Subcutaneous abdominal adipose tissue (tissue), 5 donors: ENCODE data around the gene PLCB4.

Experiments
- H3K27ac ChIP-seq: one replicate; pipeline ENCODE4 v1.7.0; 2013; ENCODE audit warnings: low read depth, mild to moderate bottlenecking, inconsistent platforms, low read length, moderate library complexity
- H3K27me3 ChIP-seq, 5 donors: one replicate each; pipeline ENCODE4 v1.7.0; 2013; ENCODE audit warnings: low read length in 5 of 5, inconsistent platforms in 1 of 5; ENCODE audit not compliant: control insufficient read depth in 5 of 5, insufficient read depth in 4 of 5
- H3K36me3 ChIP-seq, 5 donors: one replicate each; pipeline ENCODE4 v1.7.0; 2013; ENCODE audit warnings: low read length in 5 of 5; ENCODE audit not compliant: control insufficient read depth in 5 of 5, insufficient read depth in 5 of 5
- H3K4me1 ChIP-seq, 5 donors: one replicate each; pipeline ENCODE4 v1.7.0; 2013; ENCODE audit warnings: low read length in 5 of 5, mild to moderate bottlenecking in 3 of 5, moderate library complexity in 1 of 5; ENCODE audit not compliant: control insufficient read depth in 5 of 5, insufficient read depth in 5 of 5
- H3K4me3 ChIP-seq, 5 donors: one replicate each; pipeline ENCODE4 v1.7.0; 2013; ENCODE audit warnings: low read length in 5 of 5, low read depth in 1 of 5
- H3K9ac ChIP-seq, 5 donors: one replicate each; pipeline ENCODE4 v1.7.0; 2013; ENCODE audit warnings: low read length in 5 of 5, mild to moderate bottlenecking in 4 of 5, moderate library complexity in 3 of 5
- H3K9me3 ChIP-seq, 5 donors: one replicate each; pipeline ENCODE4 v1.7.0; 2013; ENCODE audit warnings: low read length in 5 of 5; ENCODE audit not compliant: control insufficient read depth in 5 of 5
- donor health status: healthy.
- donor health status: healthy.
- donor health status: healthy.
- donor health status: healthy.
- donor health status: healthy.

PLCB4 gene

GRCh38 chr20:9467995-9468394 lies 399.1 kb downstream of the PLCB4 start:
- Histone ChIP-seq H3K36me3 (no peaks in the 10 kb centered on the region), H3K4me3 (no peak overlapping the region), H3K27me3 (no peaks in the 10 kb centered on the region), H3K27ac (no peak overlapping the region), H3K9ac (no peak overlapping the region), H3K4me1 (no peaks in the 10 kb centered on the region), H3K9me3 (no peaks in the 10 kb centered on the region)

- H3K4me3 ChIP-seq: no peak overlapping the region
- no peak overlapping the region for H3K27ac ChIP-seq
- H3K9me3 ChIP-seq: no peaks in the 10 kb centered on the region
- no peak overlapping the region for H3K9ac ChIP-seq
- H3K36me3 ChIP-seq: no peaks in the 10 kb centered on the region
- H3K4me1 ChIP-seq: no peaks in the 10 kb centered on the region
- no peaks in the 10 kb centered on the region for H3K27me3 ChIP-seq
Measured at GRCh38 chr20:9474835-9475415, 406.0 kb downstream of the PLCB4 start.

DNA sequence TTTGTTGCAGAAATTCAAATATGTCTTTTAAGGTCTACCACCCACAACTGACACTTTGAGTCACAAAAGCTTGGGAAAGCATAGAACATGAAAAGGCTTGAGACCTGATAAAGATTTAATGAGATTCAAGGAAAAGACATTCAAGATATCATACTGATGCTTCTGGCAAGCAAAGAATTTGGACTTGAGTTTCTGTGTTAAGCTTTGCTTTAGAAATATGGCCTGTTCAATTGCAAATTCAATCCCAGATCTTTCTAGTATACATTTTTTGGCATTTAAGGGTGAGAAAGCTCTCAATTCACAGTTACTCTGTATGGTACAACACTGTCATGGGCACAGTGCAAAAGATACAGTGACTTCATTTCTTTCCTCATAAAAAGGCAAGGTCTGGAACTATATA lies 406.6 kb downstream of the PLCB4 start:
- no peaks in the 10 kb centered on the region for H3K4me1 ChIP-seq
- no peaks in the 10 kb centered on the region for H3K9me3 ChIP-seq
- H3K27me3 ChIP-seq: no peaks in the 10 kb centered on the region
- H3K9ac ChIP-seq: no peak overlapping the region
- no peak overlapping the region for H3K4me3 ChIP-seq
- no peaks in the 10 kb centered on the region for H3K36me3 ChIP-seq
- H3K27ac ChIP-seq: no peak overlapping the region

DNA sequence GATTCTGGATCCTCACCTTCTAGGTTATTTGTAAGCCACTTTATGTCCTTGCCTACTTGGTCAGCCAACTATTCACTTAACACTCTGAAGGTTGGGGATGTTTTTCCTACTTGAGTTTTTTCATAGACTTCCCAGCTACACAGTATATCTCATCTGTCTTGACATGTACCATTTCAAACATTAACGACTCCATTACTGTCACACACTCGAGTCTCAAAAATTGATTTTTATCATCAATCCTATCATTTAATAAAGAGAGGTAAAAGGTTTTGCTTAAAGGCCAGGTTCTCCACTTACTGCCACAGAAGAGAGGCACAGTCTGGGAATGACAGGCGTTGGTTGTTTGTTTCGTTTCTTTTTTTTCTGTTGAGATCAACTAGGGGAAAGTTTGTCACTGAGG lies 407.3 kb downstream of the PLCB4 start:
- H3K27me3 ChIP-seq: no peaks in the 10 kb centered on the region
- no peak overlapping the region for H3K9ac ChIP-seq
- H3K4me1 ChIP-seq: no peaks in the 10 kb centered on the region
- H3K4me3 ChIP-seq: no peak overlapping the region
- no peaks in the 10 kb centered on the region for H3K36me3 ChIP-seq
- H3K27ac ChIP-seq: no peak overlapping the region
- no peaks in the 10 kb centered on the region for H3K9me3 ChIP-seq

GRCh38 chr20:9476637-9477036 lies 407.8 kb downstream of the PLCB4 start:
- Histone ChIP-seq H3K9ac (no peak overlapping the region), H3K36me3 (no peaks in the 10 kb centered on the region), H3K4me3 (no peak overlapping the region), H3K27ac (no peak overlapping the region), H3K27me3 (no peaks in the 10 kb centered on the region), H3K9me3 (no peaks in the 10 kb centered on the region), H3K4me1 (peaks cover 0 to 4% (median 0%) of the 10 kb centered on the region in 5 donors)

GRCh38 chr20:9478771-9479170 lies 409.9 kb downstream of the PLCB4 start:
- H3K36me3 ChIP-seq: no peaks in the 10 kb centered on the region
- no peak overlapping the region for H3K4me3 ChIP-seq
- H3K27ac ChIP-seq: no peak overlapping the region
- H3K27me3 ChIP-seq: no peaks in the 10 kb centered on the region
- no peak overlapping the region for H3K9ac ChIP-seq
- peaks cover 0 to 7% (median 0%) of the 10 kb centered on the region in 5 donors for H3K4me1 ChIP-seq
- H3K9me3 ChIP-seq: no peaks in the 10 kb centered on the region

- Histone ChIP-seq H3K27ac (no peak overlapping the region), H3K36me3 (no peaks in the 10 kb centered on the region), H3K4me3 (no peak overlapping the region), H3K4me1 (peaks cover 0 to 7% (median 0%) of the 10 kb centered on the region in 5 donors), H3K9ac (no peak overlapping the region), H3K9me3 (no peaks in the 10 kb centered on the region), H3K27me3 (no peaks in the 10 kb centered on the region)
Measured at GRCh38 chr20:9480066-9480465, 411.2 kb downstream of the PLCB4 start.

- Histone ChIP-seq H3K4me1 (peaks cover 0 to 7% (median 0%) of the 10 kb centered on the region in 5 donors), H3K9me3 (peaks cover 0 to 3% (median 0%) of the 10 kb centered on the region in 5 donors), H3K27me3 (no peaks in the 10 kb centered on the region), H3K36me3 (no peaks in the 10 kb centered on the region), H3K9ac (no peak overlapping the region), H3K27ac (no peak overlapping the region), H3K4me3 (no peak overlapping the region)
Measured at GRCh38 chr20:9482180-9482579, 413.3 kb downstream of the PLCB4 start.

- H3K9ac ChIP-seq: no peak overlapping the region
- no peak overlapping the region for H3K27ac ChIP-seq
- no peak overlapping the region for H3K4me3 ChIP-seq
- H3K36me3 ChIP-seq: no peaks in the 10 kb centered on the region
- peaks cover 0 to 7% (median 0%) of the 10 kb centered on the region in 5 donors for H3K4me1 ChIP-seq
- peaks cover 0 to 3% (median 0%) of the 10 kb centered on the region in 5 donors for H3K9me3 ChIP-seq
- no peaks in the 10 kb centered on the region for H3K27me3 ChIP-seq
Measured at GRCh38 chr20:9483131-9483530, 414.2 kb downstream of the PLCB4 start.

DNA sequence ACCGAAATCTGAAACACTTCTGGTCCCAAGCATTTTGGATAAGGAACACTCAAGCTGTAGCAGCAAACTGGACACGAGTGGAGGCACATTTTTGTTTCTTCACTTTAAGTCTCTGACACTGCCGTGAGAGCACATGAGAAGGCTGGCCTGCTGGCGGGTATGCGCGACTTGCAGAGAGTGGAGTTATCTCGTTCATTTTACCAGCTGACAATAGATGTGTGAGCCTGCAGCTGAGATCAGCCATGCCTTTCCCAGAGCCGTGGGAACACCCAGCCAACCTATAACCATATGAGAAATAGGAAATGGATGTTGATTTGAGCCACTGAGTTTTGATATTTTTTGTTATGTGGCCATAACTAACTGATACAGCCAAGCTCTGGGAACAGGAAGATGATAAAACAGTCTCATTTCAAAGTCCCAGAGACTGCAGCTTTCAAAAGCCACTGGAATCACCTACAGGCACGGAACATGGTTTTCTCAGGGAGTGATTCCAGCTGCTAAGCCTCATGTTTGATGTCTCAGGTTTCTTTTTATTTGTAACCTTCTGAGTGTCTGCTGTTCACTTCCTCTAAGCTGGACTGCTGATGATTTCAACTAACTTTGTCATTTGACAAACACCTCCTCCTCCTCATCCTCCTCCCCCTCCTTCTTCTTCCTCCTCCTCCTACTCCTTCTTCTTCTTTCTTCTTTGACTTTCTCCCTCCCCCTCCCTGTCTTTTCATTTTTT lies 416.9 kb downstream of the PLCB4 start:
- Histone ChIP-seq H3K36me3 (no peaks in the 10 kb centered on the region), H3K9ac (no peak overlapping the region), H3K4me1 (peaks cover 0 to 7% (median 0%) of the 10 kb centered on the region in 5 donors), H3K27me3 (no peaks in the 10 kb centered on the region), H3K4me3 (no peak overlapping the region), H3K9me3 (peaks cover 0 to 3% (median 0%) of the 10 kb centered on the region in 5 donors), H3K27ac (no peak overlapping the region)
